ENCODE measurements around the gene RGS3. TPM values are rescaled to one million over a fixed set of nuclear protein-coding genes. Genes with fewer than 3 reads are reported as not detected.
A peak's percentile ranks its signal among the peaks of the same experiment; 100 is the strongest.

Gene RGS3
- total RNA-seq, 4 donors from 2014 or later, result 11.0 to 18.8 (median 16.0) TPM

GRCh38 chr9:113528088-113528487 is 64.6 kb downstream of the RGS3 start:
- no peaks in the 10 kb centered on the region for H3K9me3 ChIP-seq
- 100% methylated on average over 2 of the region's 6 CpGs for WGBS
- H3K4me3 ChIP-seq, result no peak overlapping the region
- no peak for TF ChIP-seq POLR2A (IDR thresholded peaks at IDR 0.05)
- no peak for TF ChIP-seq POLR2AphosphoS5 (IDR thresholded peaks at IDR 0.05)
- no peak for TF ChIP-seq CTCF (IDR thresholded peaks at IDR 0.05)
- TF ChIP-seq EP300 (IDR thresholded peaks at IDR 0.05), result no peak
- H3K27ac ChIP-seq, result no peak overlapping the region
- no peak for DNase-seq (ENCODE audit: low spot score in 2 of 2)
- H3K36me3 ChIP-seq, result no peaks in the 10 kb centered on the region
- H3K4me1 ChIP-seq, result peaks cover 27% of the 10 kb centered on the region
- H3K27me3 ChIP-seq, result no peaks in the 10 kb centered on the region

GRCh38 chr9:113528811-113529210 is 65.3 kb downstream of the RGS3 start:
- 100% methylated on average over 2 of the region's 2 CpGs for WGBS
- no peak overlapping the region for H3K4me3 ChIP-seq
- H3K27ac ChIP-seq, result no peak overlapping the region
- no peaks in the 10 kb centered on the region for H3K9me3 ChIP-seq
- no peak for DNase-seq (ENCODE audit: low spot score in 2 of 2)
- H3K36me3 ChIP-seq, result no peaks in the 10 kb centered on the region
- no peak for TF ChIP-seq CTCF (IDR thresholded peaks at IDR 0.05)
- TF ChIP-seq EP300 (IDR thresholded peaks at IDR 0.05), result no peak
- peaks cover 19% of the 10 kb centered on the region for H3K4me1 ChIP-seq
- H3K27me3 ChIP-seq, result no peaks in the 10 kb centered on the region

- no peaks in the 10 kb centered on the region for H3K27me3 ChIP-seq
- no peak overlapping the region for H3K27ac ChIP-seq
- no peak for TF ChIP-seq POLR2AphosphoS5 (IDR thresholded peaks at IDR 0.05)
- TF ChIP-seq POLR2A (IDR thresholded peaks at IDR 0.05), result no peak
- TF ChIP-seq CTCF (IDR thresholded peaks at IDR 0.05), result no peak
- 82% methylated on average over 7 of the region's 7 CpGs for WGBS
- H3K4me1 ChIP-seq, result peaks cover 13% of the 10 kb centered on the region
- H3K36me3 ChIP-seq, result no peaks in the 10 kb centered on the region
- no peaks in the 10 kb centered on the region for H3K9me3 ChIP-seq
- DNase-seq (ENCODE audit: low spot score in 2 of 2), result no peak
- no peak overlapping the region for H3K4me3 ChIP-seq
Measured at GRCh38 chr9:113529336-113530009, 65.9 kb downstream of the RGS3 start.

GRCh38 chr9:113530022-113530635 is 66.6 kb downstream of the RGS3 start:
- peak in 1 of 2 donors; percentile 7 for DNase-seq (ENCODE audit: low spot score in 2 of 2)

More at GRCh38 chr9:113530022-113530635, 66.6 kb downstream of the RGS3 start:
- H3K4me3 ChIP-seq, result no peak overlapping the region
- no peaks in the 10 kb centered on the region for H3K36me3 ChIP-seq
- no peaks in the 10 kb centered on the region for H3K27me3 ChIP-seq
- H3K4me1 ChIP-seq, result peaks cover 6% of the 10 kb centered on the region
- H3K27ac ChIP-seq, result no peak overlapping the region
- TF ChIP-seq EP300 (IDR thresholded peaks at IDR 0.05) (no peak), CTCF (IDR thresholded peaks at IDR 0.05) (no peak)
- WGBS, result 87% methylated on average over 4 of the region's 4 CpGs
- no peaks in the 10 kb centered on the region for H3K9me3 ChIP-seq
